Measurements from ENCODE around the gene DRAXIN.

- TF ChIP-seq CTCF (IDR thresholded peaks at IDR 0.05) (no peak), POLR2A (IDR thresholded peaks at IDR 0.05; ENCODE audit: low read depth) (no peak)
Observed at GRCh38 chr1:11721311-11721710, 29.8 kb downstream of the DRAXIN start.
